GM23338 (cell line): ENCODE data around the gene LSM14A. TPM values are rescaled to one million over a fixed set of nuclear protein-coding genes. Genes with fewer than 3 reads are reported as not detected.

Experiments used
- ATAC-seq: fragments of 200-7000 bp; cut with Tn5 transposase; 3 replicates; pipeline ENCODE4 v1.9.1; 2020
- DNase-seq: peaks from one replicate; pipeline ENCODE4 v3.0.0-alpha.2; 2015; ENCODE audit warnings: low spot score
- H2AFZ ChIP-seq: fragments of 200-600 bp; sonication (generic); 2 replicates; pipeline ENCODE4 v1.8.0; 2016; ENCODE audit warnings: antibody characterized with exemption, mild to moderate bottlenecking, moderate library complexity
- H3F3A ChIP-seq: fragments of 200-600 bp; sonication (generic); replicated peaks from 2 replicates; pipeline ENCODE4 v1.8.0; 2017; ENCODE audit warnings: antibody characterized with exemption, mixed run types, low read depth
- H3K27ac ChIP-seq: fragments of 200-600 bp; sonication (generic); 2 replicates; pipeline ENCODE4 v1.6.1; 2016; ENCODE audit warnings: low read depth
- H3K27me3 ChIP-seq: fragments of 200-600 bp; sonication (generic); 2 replicates; pipeline ENCODE4 v1.8.0; 2016; ENCODE audit warnings: mild to moderate bottlenecking, mixed run types, moderate library complexity; ENCODE audit not compliant: insufficient read depth
- H3K36me3 ChIP-seq: fragments of 200-600 bp; sonication (generic); 2 replicates; pipeline ENCODE4 v1.8.0; 2016; ENCODE audit warnings: mild to moderate bottlenecking; ENCODE audit not compliant: insufficient read depth
- H3K4me1 ChIP-seq: fragments of 200-600 bp; sonication (generic); 2 replicates; pipeline ENCODE4 v1.8.0; 2016; ENCODE audit warnings: mild to moderate bottlenecking, moderate library complexity; ENCODE audit not compliant: insufficient read depth
- H3K4me2 ChIP-seq: fragments of 200-600 bp; sonication (generic); 2 replicates; pipeline ENCODE4 v1.7.1; 2017; ENCODE audit warnings: mixed run types
- H3K4me3 ChIP-seq: fragments of 200-600 bp; sonication (generic); 2 replicates; pipeline ENCODE4 v1.6.1; 2016; ENCODE audit warnings: mixed run types
- H3K79me2 ChIP-seq: fragments of 200-600 bp; sonication (generic); replicated peaks from 2 replicates; pipeline ENCODE4 v1.8.0; 2017; ENCODE audit warnings: mild to moderate bottlenecking; ENCODE audit not compliant: insufficient read depth
- H3K9me2 ChIP-seq: fragments of 200-600 bp; sonication (generic); 2 replicates; pipeline ENCODE4 v1.8.0; 2017; ENCODE audit not compliant: insufficient read depth
- H4K20me1 ChIP-seq: fragments of 200-600 bp; sonication (generic); replicated peaks from 2 replicates; pipeline ENCODE4 v1.8.0; 2017; ENCODE audit warnings: mild to moderate bottlenecking; ENCODE audit not compliant: insufficient read depth
- H3K27ac Mint-ChIP-seq: 2 replicates; pipeline ENCODE4 v1.8.0; 2020; ENCODE audit warnings: inconsistent platforms, mild to moderate bottlenecking, moderate library complexity, mixed read lengths
- H3K27me3 Mint-ChIP-seq: 3 replicates; pipeline ENCODE4 v1.8.0; 2022; ENCODE audit warnings: low read depth, mild to moderate bottlenecking, moderate library complexity, mixed read lengths, inconsistent platforms; ENCODE audit not compliant: insufficient read depth, poor library complexity
- H3K36me3 Mint-ChIP-seq: 3 replicates; pipeline ENCODE4 v1.8.0; 2021; ENCODE audit warnings: low read depth, mild to moderate bottlenecking, inconsistent platforms, moderate library complexity, mixed read lengths
- H3K4me1 Mint-ChIP-seq: 3 replicates; pipeline ENCODE4 v1.8.0; 2020; ENCODE audit warnings: mild to moderate bottlenecking, inconsistent platforms, mixed read lengths
- H3K4me3 Mint-ChIP-seq: 3 replicates; pipeline ENCODE4 v1.8.0; 2021; ENCODE audit warnings: moderate library complexity, mild to moderate bottlenecking, inconsistent platforms, mixed read lengths
- H3K9me3 Mint-ChIP-seq: 3 replicates; pipeline ENCODE4 v1.8.0; 2020; ENCODE audit warnings: moderate library complexity, mild to moderate bottlenecking, inconsistent platforms, mixed read lengths
- CREB1 ChIP-seq: fragments of 250-450 bp; sonication (Bioruptor Pico); IDR thresholded peaks from 2 replicates; pipeline ENCODE4 v1.5.0; 2020; ENCODE audit warnings: low read depth, mild to moderate bottlenecking, moderate library complexity
- EZH2phosphoT487 ChIP-seq: fragments of 200-600 bp; sonication (generic); IDR thresholded peaks from one replicate; pipeline ENCODE4 v1.8.1; 2018; ENCODE audit warnings: antibody characterized with exemption; ENCODE audit not compliant: unreplicated experiment
- JUNB ChIP-seq: IDR thresholded peaks from one replicate; pipeline ENCODE4 v1.6.1; 2016; ENCODE audit warnings: antibody characterized with exemption; ENCODE audit not compliant: unreplicated experiment
- NANOG ChIP-seq: IDR thresholded peaks from 2 replicates; pipeline ENCODE4 v1.6.1; 2016; ENCODE audit warnings: antibody characterized with exemption, borderline replicate concordance
- POLR2AphosphoS5 ChIP-seq: IDR thresholded peaks from 2 replicates; pipeline ENCODE4 v1.6.1; 2016; ENCODE audit warnings: antibody characterized with exemption, low read depth
- STAT1 ChIP-seq: IDR thresholded peaks from one replicate; pipeline ENCODE4 v1.6.1; 2016; ENCODE audit warnings: antibody characterized with exemption; ENCODE audit not compliant: unreplicated experiment
- ZNF331 ChIP-seq: fragments of 250-450 bp; sonication (Bioruptor Pico); IDR thresholded peaks from 2 replicates; pipeline ENCODE4 v1.5.0; 2020; ENCODE audit warnings: low read depth, mild to moderate bottlenecking, moderate library complexity
- ZNF462 ChIP-seq: fragments of 250-450 bp; sonication (Bioruptor Pico); IDR thresholded peaks from 2 replicates; pipeline ENCODE4 v1.5.0; 2020; ENCODE audit warnings: mild to moderate bottlenecking, moderate library complexity
- polyA plus RNA-seq: library from polyadenylated mRNA; unstranded; fragments of >200 nt; fragmentation: Nextera tagmentation; extraction: Ambion mirVana; gene quantifications from 2 replicates; pipeline ENCODE4 v1.2.1, GENCODE V29; 2016
- total RNA-seq: library from RNA; depleted of rRNA; stranded (reverse); fragments of >200 nt; shearing (Covaris generic); gene quantifications from 2 replicates; pipeline ENCODE4 v1.2.3, GENCODE V29; 2014

Gene LSM14A
- total and polyA plus RNA-seq, 2 experiments from 2014 or later = 109 to 166 TPM

DNA sequence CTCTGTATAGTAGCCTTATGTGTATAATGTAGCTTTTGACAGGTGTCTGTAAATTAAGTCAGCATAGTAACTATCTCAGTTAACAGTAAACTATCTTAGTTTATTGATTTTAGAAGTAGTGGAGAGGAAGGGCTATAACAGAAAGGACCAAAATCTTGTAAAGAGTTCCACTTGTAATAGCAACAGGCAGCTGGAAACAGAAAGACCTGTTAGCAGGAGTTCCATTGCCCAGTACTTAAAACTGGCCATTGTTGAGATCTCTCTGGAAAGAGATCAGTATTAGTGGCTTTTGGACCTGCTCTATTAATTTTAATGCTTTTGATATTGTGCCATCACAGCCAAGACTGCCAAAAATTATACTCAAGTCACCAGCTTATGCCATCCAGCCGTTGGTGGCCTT lies 50.1 kb downstream of the LSM14A start (continued):
- TF ChIP-seq POLR2AphosphoS5 = no peak
- no peak for TF ChIP-seq CREB1 (CRISPR knock-in tag)
- TF ChIP-seq STAT1 = no peak
- no peak for TF ChIP-seq EZH2phosphoT487
- TF ChIP-seq ZNF331 (CRISPR knock-in tag) = no peak
- no peak for TF ChIP-seq ZNF462 (CRISPR knock-in tag)

DNA sequence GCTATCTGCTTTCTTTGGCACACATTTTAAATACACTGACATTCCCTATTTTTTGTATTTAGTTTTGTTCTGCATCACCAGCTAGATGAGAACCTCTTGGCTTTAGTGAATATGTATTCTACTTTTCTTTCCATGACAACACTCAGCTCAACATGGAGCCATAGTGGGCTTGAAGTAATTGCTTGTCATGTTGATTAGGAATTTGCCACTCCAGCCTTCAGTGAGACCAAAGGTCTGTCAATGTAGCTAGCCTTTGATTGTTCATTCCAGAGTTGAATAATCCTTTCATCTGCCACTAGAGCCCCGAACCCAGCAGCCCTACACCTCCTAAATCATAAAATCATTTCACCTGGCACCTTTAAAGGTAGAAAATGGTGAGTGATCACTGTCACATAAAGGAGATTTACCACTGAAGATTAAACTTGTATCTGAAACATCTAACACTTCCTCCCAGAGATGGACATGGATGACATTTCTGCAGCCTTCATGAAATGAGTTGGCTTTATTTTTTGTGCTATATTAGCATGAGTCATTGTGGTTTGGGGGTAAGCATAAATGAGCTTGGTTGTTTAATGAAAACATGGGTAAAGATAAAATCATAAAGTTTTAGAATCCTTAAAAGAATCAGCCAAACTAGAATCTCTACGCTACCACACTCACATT lies 52.8 kb downstream of the LSM14A start:
- H3K27me3 ChIP-seq = no peaks in the 10 kb centered on the region
- H3F3A ChIP-seq = peaks cover 14% of the 10 kb centered on the region
- peak; percentile 70 for DNase-seq
- no peaks in the 10 kb centered on the region; the same call in none of the 2 replicates for H3K79me2 ChIP-seq
- peak overlapping the region; percentile 43 for H3K4me3 Mint-ChIP-seq
- peaks cover 10% of the 10 kb centered on the region for H3K4me1 ChIP-seq
- peak; percentile 92 for ATAC-seq
- no peaks in the 10 kb centered on the region for H3K9me2 ChIP-seq
- H3K36me3 ChIP-seq = peaks cover 46% of the 10 kb centered on the region
- H3K4me1 Mint-ChIP-seq = peaks cover 26% of the 10 kb centered on the region
- no peaks in the 10 kb centered on the region for H3K27me3 Mint-ChIP-seq
- TF ChIP-seq CREB1 (CRISPR knock-in tag) (0 out of 2 replicates have a peak, but pooled peaks have one; percentile 17), JUNB (no peak), NANOG (0 out of 2 replicates have a peak, but pooled peaks have one; percentile 22)
- H3K4me2 ChIP-seq = peak overlapping the region; percentile 10
- peak overlapping the region; percentile 78; the same call in 1 of the 2 replicates for H3K27ac ChIP-seq
- H4K20me1 ChIP-seq = peaks cover under 1% of the 10 kb centered on the region; the same call in 1 of the 2 replicates
- no peak overlapping the region for H2AFZ ChIP-seq
- H3K27ac Mint-ChIP-seq = peak overlapping the region; percentile 95
- peaks cover 90% of the 10 kb centered on the region for H3K36me3 Mint-ChIP-seq
- no peaks in the 10 kb centered on the region for H3K9me3 Mint-ChIP-seq
- peak overlapping the region; percentile 13 for H3K4me3 ChIP-seq
